C1 segment of cervical spinal cord (tissue), 14 donors: ENCODE results near the gene DENND6B.

Experiments used
- DNase-seq, 14 donors: peaks; one replicate each; lab custom pipeline; 2025; lab: John Stamatoyannopoulos, UW

The DENND6B gene

DNA sequence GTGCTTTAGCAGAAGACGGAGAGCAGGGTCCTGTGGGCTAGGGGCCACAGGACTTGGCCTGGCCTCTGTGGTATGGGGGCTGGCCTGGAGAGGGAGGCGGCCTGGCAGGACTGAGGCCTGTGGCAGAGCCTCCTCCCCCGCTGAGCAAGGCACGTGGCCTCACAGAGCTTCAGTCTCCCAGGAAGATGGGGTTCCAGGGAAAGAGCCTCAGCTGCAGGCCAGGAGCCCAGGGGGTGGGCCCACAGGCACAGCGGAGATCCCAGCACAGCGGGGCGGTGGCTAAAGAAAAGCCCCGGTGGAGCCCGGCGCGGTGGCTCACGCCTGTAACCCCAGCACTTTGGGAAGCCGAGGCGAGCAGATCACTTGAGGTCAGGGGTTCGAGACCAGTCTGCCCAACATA is 67.5 kb downstream of the DENND6B start:
- peak in 4 of 14 donors; percentile 43 to 54 (median 52) for DNase-seq
